Stimulated activated CD8-positive, alpha-beta memory T cell treated with anti-CD3 and anti-CD28 coated beads, Interleukin-4, amount 100 ng/mL, for 1 hour (primary cell): ENCODE results near the gene CISTR.

Experiments
- DNase-seq, 2 donors: peaks; one replicate each; pipeline ENCODE4 v3.0.0-alpha.2; 2020; ENCODE audit warnings: low read depth in 2 of 2, low spot score in 1 of 2

The CISTR gene

DNA sequence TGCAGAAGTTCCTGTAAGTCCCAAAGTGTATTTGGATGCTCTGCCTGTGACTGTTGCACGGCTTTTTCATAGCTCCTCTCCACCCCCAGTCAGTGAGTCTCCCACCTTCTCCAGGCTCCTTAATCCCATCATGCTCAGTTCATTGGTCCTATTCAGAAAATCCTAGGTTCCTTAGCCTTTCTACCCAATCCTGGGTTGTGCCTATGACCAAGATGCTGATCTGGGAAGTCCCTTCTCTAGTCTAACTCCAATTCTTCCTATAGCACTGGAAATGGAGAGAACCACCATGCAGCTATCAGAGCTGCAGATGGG lies 7.7 kb downstream of the CISTR start:
- DNase-seq: no peak

DNA sequence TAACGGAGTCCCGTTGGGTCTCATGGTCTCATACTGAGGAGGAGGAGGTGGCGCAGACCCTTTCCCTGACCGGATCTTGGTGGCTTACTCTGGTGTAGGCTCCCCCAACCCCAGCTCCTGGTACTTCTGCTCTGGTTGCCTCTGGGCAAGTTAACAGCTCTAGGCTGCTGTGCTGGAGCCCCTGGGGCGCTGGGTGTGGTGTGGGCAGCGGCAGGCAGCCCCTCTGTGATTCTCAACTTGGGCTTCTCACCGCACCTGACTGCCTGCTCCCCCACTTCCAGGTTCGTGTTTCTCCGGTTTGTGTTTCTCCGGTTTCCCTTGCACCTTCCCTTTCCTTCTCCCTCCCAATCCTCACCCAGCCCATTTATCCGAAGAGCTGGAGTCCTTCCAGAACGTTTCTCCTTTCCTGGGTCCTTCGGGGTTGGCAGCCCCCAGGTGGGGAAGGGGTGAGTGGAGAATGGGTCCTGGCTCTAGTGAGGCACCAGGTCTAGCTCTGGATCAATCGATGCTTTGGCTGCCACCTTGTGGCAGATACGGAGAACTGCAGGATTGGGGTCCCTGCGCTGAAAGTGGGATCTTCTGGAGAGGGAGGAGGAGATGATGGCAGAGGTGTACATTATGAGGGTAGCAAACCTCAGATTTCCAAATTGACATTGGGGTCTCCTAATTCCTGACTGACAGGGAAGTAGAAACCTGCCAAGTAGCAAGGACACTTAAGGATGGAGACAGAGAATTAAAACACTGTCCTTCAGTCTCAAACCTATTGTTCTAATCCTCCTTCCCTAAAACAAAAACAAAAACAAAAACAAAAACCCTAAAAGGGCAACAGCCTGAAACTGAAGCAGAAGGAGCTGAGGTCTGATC lies 8.3 kb downstream of the CISTR start:
- peak; percentile 28 to 40 for DNase-seq

DNA sequence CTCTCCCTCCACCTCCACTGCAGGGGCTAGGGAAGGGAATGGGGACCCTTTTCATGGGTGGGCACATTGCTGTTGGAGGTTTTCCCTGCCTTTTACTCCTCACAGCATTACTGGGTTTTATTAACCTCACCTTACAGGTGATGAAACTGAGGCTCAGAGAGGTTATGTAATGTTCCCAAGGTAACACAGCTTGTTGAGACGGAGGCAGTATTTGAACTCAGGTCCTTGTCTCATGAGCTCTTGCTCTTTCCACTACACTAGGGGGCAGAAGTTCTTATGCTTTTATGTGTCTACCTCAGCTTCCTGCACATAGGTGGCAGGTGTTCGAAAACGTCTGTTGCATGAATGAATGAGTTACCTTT lies 11.7 kb downstream of the CISTR start:
- DNase-seq: no peak

DNA sequence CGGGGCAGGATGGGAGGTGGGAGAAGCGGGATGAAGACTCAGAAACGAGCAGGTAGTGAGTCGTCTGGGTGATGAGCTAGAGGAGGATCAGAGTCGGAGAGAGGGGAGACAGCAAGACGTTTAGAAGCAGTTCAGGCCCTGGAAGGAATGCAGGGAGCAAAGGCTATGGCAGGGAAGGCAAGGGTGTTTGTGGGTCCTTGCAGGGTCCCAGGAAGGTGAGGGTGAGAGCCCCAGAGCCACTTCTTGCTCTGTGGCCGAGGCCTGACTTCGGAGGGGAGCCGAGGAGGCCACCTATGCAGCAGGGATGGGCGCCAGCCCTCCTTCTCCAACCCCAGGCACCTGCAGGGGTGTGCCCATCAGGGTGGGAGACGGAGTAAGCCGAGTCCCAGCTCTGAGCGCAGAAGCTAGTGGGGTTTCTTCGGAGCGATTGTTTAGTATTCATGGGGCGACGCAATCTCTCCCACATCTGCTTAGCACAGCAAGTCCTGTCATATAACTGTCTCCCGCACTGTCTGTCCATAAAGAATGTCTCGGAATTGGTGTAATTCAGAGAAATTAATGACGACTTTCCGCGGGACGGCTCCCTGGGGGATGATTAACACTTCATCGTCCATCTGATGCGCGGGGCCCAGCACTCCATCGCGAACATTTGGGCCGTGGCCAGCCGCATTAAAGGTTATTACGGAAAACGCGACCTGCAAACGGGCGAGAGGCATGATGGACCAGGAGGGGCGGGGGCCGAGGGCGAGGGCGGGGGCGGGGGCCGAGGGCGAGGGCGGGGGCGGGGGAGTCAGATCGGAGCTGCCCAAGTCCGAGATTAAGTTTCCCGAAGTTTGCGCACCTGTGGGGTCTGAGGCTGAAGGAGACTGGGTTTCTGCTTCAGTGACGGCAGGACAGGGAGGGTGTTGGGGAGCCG lies 12.3 kb downstream of the CISTR start:
- no peak for DNase-seq

DNA sequence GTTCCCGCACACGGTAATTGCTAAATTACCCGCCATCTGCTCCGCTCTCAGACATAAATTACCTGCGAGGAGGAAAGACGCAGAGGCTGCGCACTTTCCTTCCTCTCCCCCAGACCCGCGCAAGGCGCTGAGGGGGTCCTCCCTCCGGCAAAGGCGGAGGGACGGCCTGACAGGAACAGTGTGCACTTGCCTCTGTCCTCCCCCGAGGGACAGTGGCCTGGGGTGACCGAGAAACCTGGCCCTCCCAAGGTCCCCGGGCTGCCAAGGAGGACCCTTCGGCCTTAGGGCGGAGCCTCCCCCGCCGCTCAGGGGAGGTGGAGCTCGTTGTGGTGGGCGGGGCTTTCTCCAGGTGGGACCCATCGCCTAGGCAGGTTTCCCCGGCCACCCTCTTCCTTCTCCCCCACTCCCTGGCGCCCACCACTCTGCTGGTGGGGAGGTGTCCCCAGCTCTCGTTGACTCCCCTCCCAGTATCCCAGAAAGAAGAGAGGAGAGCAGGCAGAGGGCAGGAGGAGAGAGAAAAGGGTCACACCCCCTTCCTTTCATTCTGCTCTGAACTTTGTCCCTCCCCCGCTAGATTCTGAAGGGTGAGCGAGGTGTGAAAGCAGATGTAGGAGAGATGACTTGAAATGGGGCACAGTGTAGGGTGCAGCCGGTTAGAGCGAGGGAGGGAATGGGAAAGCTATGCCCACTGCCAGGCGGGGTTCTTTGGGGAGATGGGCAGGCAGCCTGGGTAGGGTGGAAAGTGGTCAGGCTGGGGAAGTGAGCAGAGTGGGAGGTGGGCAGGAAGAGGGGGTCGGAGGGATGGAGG lies 13.2 kb downstream of the CISTR start:
- no peak for DNase-seq

DNA sequence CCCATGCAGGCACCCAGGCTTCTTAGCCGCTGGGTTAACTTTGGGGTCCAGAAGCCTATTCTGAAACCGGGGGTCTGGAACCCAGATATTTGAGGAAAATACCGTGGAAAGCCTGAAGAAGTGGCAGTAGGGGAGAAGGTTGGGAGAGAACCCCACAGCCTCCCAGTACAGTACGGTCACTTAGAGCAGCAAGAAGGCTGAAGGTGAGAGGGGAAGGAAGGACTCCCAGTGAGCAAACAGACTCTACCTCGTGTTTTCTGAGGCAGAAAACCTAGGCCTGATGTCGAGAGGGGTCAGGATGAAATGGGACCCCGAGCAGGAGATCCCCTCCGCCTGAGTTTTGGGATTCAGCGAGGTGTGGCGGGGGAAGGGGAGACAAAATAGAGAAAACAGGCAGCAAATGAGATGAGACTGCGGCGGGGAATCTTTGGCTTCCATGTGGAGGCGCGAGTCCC lies 13.8 kb downstream of the CISTR start:
- no peak for DNase-seq

DNA sequence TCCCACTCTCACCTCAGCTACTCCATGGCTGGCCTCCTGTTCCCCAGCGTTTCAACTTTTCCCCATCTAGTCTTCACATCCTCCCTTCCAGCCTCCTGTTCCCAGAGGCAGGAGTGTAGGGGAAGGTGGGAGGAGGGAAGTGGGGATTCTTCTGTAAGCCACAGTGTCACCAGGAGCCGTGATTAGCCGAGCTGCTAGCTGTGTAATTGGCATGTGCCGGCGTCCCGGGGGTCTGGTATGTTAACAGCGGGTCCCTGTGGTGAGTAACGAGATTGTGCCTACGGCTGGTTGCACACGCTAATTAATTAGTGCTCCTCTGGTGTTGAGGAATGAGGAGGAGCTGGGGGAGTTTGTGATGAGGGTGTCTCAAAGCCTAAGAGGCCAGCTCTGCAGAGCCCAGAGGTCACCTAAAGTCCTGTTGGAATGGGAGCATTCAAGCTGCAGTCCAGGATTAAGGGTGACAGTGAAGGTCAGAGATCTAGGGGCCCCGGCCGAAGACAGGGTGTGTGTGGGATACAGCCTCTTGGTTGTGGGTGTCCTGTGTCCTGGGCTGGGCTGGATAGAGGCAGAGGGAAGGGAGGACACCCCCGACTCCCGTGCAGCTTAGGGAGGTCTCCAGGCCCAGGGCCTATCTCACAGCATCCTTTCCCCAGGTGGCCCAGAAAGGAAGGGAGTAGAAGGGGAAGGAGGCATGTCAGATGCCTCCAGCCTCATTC lies 14.5 kb downstream of the CISTR start:
- no peak for DNase-seq

DNA sequence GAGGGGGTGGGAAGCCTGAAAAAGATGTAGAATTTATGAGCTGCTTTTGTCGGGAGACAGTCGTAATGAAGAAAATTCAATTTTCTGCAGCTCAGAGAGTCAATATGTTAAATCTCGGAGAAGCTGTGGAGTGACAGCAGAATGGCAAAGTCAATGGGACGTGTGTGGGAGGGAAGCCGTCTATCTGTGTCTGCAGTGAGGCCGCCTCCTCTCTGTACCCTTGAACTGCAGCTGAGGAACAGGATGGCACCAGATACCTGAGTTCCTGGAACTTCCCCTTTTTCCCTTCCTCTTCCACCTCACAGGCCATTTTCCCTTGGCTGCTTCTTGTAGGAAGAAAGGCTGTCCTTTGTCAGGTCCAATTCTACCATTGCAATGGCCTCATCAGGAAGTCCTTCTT lies 15.2 kb downstream of the CISTR start:
- no peak for DNase-seq

DNA sequence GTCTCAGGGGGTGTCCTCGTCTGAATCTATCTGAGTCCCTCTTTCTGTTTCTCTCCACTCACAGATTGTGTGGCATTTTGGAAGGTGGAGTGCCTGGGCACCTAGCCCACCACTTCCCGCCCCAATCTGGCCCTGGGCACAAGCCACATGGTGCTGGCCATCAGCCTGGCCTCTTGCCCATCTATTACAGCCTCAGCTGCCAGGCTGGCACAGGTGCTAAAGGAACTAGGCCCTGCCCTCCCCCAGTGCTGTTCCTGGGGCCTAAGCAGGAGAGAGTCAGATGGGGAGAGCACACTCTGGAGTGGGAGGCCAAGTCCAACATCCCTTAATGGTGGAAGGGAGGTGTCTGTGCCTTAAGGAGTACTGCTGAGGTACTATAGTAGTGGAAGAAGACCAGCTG lies 16.2 kb downstream of the CISTR start:
- DNase-seq: no peak

DNA sequence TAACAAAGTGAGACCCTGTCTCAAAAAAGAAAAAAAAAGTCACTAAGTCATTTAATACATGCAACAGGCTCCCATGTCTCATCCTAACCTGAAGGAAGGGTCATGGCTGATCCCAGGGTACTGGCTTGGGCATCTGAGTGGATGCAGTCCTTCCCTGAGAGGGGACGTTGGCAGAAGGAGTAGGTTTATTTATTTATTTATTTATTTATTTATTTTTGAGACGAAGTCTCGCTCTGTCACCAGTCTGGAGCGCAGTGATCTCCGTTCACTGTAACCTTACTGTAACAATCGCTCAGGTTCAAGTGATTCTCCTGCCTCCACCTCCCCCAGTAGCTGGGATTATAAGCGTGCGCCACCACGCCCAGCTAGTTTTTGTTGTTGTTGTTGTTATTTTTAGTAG lies 17.4 kb downstream of the CISTR start:
- no peak for DNase-seq

DNA sequence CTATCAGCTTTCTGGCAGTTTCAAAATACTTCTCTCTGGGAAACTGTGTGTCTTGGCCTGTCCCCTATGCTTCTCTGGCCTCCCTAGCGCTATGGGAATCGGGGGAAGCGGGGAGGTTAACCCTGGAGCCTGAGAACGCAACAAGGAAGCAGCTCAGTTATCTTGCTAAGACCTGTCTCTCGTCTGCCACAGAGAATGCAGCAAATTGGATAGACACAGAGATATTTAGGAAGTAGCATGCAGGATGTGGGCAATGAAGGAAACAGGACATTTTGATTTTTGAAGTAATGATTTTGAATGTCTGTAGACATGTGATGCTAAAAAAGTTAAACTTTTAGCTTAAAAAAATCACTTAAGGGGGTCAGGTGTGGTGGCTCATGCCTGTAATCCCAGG lies 18.0 kb downstream of the CISTR start:
- no peak for DNase-seq

DNA sequence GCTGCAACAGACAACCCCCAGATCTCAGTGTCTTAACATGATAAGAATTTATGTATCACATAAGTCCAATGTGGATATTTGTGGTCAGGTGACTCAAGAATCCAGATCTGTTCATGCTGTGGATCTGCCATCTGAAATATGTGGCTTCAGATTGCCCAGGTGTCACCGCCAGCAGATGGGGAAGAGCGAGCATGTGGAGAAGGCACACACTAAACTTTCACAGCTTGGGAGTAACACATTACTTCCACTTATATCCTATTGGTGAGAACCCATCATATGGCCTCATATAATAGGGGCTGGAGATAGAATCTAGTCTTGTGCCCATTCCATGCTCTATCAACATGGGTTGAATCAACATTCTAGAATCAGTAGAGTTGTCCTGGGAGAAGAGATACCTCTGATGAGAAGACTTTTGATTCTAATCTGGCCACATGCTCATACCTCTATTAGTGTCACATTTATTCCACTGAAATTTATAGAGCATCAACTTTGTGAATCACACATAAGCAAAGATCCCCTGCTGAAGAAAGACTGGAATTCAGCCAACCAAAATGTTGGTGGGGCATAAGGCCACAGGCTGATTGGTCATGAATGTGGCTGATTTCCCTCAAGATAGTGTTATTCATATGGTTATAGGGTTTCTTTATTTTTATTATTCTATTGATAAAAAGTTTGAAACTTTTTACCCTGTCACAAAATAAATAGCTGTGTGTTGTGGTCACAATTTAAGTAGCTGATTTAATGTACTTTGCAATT lies 18.6 kb downstream of the CISTR start:
- no peak for DNase-seq

DNA sequence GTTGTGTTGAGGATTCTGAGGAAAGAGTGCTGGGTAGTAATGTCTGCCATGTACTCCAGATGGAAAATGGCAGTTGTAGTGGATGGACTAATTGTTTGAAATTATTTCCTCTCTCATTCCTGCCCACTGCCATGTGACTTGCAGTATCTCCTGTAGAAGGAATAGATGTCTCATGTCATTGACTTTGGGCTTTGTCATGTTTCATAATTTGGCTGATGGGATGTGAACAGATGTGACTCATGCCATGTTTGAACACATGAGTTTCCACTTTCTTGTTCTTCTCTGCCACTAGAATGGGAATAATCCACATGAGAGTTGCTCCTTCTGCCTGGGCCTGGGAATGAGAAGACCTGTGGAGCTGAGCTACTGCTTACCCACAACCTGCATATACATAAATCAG lies 22.1 kb downstream of the CISTR start:
- DNase-seq: no peak

DNA sequence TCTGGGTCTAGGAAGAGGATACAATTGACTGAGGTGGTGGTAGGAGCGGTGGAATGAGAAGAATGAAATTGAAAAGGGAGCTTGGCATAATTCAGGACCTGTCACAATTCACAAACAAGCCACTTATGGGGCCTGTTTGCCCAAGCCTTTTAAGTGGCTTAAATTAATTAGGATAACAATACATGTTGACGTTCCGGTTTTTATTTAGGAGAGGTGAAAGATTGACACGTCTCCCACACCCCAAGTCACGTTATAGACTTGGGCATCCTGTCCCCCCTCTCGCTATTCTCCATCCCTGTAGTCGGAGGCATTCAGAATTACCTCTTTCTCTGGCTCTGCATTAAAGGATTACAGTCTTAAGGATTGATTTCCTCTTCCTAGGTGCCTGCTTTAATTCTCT lies 23.6 kb downstream of the CISTR start:
- DNase-seq: no peak

DNA sequence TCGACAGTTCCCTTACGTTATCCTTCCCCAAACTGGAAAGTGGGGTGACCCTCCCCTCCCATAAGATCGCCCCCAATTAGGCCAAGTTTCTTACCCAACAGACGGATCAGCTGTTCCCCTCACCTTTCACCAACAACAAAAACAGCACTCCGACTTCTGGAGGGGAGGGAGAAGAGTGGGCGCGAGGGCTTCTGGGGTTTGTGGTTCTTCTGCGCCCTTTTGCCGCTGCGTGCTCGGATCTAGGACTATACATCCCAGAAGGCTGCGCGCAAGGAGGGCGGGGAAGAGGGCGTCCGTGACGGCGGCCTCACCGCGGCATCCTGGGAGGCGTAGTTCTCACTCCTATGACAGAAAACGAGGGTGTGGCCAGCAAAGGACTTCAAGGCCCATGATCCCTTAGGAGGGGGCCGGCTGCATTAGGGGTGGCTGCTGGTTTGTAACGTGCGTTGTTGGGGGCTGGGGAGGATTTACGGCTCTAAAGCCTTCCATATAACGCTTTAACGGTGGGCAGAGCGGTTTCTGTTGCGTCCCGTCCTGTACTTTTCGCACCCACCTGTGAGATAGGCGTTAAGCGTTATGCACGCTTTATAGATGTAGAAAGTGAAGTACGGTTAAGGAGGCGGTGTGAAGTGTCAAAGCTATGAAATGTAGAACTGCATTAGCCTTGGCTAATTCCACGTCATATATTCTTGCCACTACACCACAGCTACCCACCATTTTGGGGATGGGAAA lies 24.3 kb downstream of the CISTR start, which contains the start of gene CALCOCO1:
Gene CALCOCO1 (minus strand): TSS at position 143 of the 732 bp plus-strand sequence. CDS start 2,210 bp downstream, outside the sequence.
- peak; percentile 80 to 93 for DNase-seq

DNA sequence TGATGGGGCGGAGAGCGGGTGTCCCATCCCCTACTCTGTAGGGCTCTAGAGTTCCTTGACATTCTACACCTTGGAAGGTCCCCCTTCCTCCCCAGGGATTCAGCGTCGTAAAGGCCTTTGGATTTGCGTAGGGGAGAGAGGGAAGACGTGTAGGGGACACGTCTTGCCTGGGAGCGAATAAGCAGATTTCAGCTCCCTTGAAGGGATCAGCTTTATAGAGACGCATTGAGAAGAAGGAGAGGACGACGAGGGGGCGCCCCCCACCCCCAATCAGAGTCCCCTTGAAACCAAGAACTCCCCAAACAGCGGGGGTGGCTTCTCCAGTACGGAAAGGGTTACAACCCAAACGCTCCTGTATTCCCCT lies 24.9 kb downstream of the CISTR start:
- DNase-seq: no peak

DNA sequence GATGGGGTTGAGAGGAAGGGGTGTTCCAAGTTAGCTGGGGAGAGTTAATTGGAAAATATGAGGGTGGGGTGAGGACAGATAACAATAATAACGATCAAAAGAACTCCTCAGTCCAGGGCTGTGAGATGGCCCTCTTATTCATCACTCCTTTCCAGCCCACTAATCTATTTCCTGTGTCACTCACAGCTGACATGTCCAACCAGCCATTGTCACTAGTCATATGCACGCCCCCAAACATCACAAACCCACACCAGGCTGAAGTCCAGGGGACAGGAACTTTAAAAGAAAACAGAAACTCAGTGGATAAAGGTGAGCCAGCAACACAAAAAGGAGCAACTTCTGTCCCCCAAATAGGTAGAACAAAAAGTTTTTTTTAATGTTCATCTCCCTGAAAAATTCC lies 25.4 kb downstream of the CISTR start:
- DNase-seq: no peak

DNA sequence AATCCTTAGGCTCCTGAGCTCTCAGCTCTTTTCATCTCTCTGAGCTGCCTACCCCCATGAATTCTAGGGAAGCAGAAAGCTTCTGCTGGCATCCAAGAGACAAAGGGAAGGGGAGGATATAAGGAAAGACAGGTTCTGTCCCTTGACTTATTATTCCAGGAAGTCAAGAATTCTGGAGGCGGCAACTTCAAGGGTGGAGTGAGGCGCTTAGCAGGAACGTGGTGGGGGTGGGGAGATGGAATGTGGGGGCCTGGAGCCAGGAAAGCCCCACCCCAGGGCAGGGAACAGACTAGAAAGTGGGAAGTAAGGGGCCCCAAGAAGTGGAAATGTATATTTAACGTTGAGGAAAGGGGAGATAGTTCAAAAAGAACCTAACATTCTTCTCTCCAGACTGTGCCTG lies 26.0 kb downstream of the CISTR start:
- DNase-seq: no peak

DNA sequence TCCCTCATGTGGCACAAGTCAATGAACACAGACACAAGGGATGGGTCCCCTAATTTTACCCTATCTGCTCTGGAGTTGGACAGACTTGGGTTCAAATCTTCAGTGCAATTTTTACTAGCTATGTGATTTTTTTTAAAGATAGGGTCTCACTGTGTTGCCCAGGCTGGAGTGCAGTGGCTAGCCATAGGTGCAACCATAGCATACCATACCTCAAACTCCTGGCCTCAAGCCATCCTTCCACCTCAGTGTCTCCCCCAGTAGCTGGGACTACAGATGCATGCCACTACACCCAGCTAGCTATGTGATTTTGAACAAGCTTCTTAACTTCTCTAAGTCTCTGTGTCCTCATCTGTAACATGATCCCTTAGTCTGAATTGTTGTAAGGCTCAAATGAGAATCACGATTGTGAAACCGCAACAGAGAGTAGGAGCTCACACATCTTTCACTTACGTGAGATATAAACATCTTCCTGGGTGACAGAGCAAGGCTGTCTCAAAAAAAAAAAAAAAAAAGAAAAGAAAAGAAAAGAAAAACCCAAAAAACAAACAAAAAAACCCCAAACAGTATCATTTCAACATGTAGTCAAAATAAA lies 29.2 kb downstream of the CISTR start:
- DNase-seq: no peak
